ENCODE data around the gene DYNLT1.
"Not testable (repeated sequence)": the region's sequence is repeated elsewhere in the genome, so short reads cannot be mapped to it uniquely, and the experiment has no call there.

Gene DYNLT1

DNA sequence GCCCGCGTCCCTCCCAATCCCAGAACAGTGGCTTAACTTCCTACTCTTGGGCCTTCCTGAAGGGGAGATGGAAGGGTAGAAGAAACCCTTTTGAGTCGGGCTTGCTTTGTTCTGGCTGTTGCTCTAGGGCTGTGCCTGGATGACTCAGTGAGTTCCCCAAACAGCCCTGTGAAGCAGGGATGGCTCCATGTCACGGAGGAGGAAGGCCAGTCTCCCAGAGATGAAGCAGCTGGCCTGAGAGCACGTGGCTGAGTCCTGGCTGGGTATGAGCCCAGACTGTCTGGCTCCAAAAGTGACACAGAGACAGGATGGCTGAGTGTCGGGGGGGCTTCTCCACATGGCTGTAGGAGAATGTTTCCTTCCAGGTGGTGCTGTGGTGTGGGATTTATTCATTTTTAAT is 10.0 kb upstream of the DYNLT1 start:
- H3K36me3 ChIP-seq (ENCODE audit: insufficient read depth, low read length) = no peaks in the 10 kb centered on the region
- peaks cover 29% of the 10 kb centered on the region for H3K4me1 ChIP-seq (ENCODE audit: insufficient read depth, low read length)
- H3K9ac ChIP-seq (ENCODE audit: low read depth, low read length) = no peak overlapping the region
- H3K9me3 ChIP-seq (ENCODE audit: control insufficient read depth, insufficient read depth, low read length) = no peaks in the 10 kb centered on the region

GRCh38 chr6:158653577-158654354 is 9.2 kb upstream of the DYNLT1 start:
- Histone ChIP-seq H3K4me1 (ENCODE audit: insufficient read depth, low read length) (peaks cover 30% of the 10 kb centered on the region), H3K36me3 (ENCODE audit: insufficient read depth, low read length) (no peaks in the 10 kb centered on the region), H3K9me3 (ENCODE audit: control insufficient read depth, insufficient read depth, low read length) (no peaks in the 10 kb centered on the region), H3K9ac (ENCODE audit: low read depth, low read length) (no peak overlapping the region)

- not testable (repeated sequence) for H3K9me3 ChIP-seq (ENCODE audit: control insufficient read depth, insufficient read depth, low read length); H3K9ac ChIP-seq (ENCODE audit: low read depth, low read length); H3K36me3 ChIP-seq (ENCODE audit: insufficient read depth, low read length)
- H3K4me1 ChIP-seq (ENCODE audit: insufficient read depth, low read length) = peaks cover 30% of the 10 kb centered on the region
These were observed 7.6 kb upstream of the DYNLT1 start for GRCh38 chr6:158651981-158652737.

DNA sequence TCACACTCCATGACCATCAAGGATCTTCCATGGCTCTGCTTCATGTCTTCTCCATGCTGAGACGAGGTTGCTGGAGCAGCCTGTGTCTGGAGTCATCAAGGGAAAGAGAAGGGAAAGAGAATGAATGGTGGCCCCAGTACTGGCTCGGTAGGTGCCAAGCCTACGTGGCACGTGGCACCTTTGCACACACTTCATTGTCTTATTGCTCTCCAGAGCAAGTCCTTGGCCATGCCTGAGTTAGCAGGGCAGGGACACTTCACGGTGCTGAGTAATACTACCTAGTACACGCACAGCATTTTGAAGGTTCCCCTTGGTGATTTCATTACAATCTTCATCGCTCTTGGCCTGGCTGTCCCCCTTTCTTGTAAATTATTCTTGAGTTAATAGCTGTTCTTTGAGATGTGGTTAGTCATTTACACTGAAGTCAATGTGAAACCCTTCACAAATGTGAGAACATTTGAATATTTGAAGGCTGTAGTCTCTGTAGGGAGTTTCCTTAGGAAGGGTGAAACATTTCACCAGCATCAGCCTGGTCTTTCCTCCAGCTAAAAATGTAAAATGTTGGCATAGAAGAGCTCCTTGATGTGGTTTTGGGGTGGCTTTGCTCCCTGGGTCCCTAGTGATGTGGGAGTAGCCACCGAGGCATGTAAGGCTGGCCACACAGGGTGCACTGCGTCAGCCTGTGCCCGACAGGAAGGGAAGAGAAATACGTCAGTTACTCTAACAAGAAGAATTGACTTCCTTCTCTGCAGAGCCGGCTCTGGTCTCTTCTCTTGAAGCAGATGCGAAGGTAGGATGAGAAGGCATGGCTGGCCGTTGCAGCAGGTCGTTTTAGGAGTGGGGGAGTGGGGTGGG is 5.0 kb upstream of the DYNLT1 start, which contains the start of gene SYTL3:
Gene SYTL3, plus strand, starts transcription at position 766 of the 855 bp plus-strand sequence. CDS start 13,215 bp downstream, outside the sequence.
- Histone ChIP-seq H3K9ac (ENCODE audit: low read depth, low read length) (no peak within 1 kb of the TSS), H3K4me1 (ENCODE audit: insufficient read depth, low read length) (peaks cover 22% of the 10 kb centered on the region), H3K36me3 (ENCODE audit: insufficient read depth, low read length) (no peaks in the 10 kb centered on the region), H3K9me3 (ENCODE audit: control insufficient read depth, insufficient read depth, low read length) (no peaks in the 10 kb centered on the region)

GRCh38 chr6:158648682-158649131 is 4.2 kb upstream of the DYNLT1 start:
- H3K9ac ChIP-seq (ENCODE audit: low read depth, low read length) = no peak overlapping the region
- no peaks in the 10 kb centered on the region for H3K36me3 ChIP-seq (ENCODE audit: insufficient read depth, low read length)
- H3K4me1 ChIP-seq (ENCODE audit: insufficient read depth, low read length) = peaks cover 15% of the 10 kb centered on the region
- H3K9me3 ChIP-seq (ENCODE audit: control insufficient read depth, insufficient read depth, low read length) = no peaks in the 10 kb centered on the region

DNA sequence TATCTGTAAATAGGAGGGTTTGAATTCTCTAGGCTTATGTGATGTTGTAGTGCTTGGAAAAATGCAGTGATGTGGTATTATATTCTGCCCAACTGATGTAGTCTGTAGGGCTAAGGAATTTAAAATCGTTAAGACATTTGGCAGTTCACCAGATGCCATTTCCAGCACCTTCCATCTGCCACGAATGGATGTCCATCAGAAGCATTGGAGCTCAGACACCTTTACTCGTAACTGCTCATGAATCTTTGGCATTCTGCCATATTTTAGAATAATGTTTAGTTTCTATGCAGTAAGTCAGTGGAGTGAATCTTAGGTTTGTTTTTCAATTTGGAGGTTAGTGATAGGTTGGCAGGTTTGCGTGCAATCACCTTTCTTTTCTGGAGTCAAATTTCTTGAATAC is 3.0 kb upstream of the DYNLT1 start:
- Histone ChIP-seq H3K36me3 (ENCODE audit: insufficient read depth, low read length) (no peaks in the 10 kb centered on the region; the same call in 1 of the 2 replicates), H3K9ac (ENCODE audit: low read depth, low read length) (no peak overlapping the region)

DNA sequence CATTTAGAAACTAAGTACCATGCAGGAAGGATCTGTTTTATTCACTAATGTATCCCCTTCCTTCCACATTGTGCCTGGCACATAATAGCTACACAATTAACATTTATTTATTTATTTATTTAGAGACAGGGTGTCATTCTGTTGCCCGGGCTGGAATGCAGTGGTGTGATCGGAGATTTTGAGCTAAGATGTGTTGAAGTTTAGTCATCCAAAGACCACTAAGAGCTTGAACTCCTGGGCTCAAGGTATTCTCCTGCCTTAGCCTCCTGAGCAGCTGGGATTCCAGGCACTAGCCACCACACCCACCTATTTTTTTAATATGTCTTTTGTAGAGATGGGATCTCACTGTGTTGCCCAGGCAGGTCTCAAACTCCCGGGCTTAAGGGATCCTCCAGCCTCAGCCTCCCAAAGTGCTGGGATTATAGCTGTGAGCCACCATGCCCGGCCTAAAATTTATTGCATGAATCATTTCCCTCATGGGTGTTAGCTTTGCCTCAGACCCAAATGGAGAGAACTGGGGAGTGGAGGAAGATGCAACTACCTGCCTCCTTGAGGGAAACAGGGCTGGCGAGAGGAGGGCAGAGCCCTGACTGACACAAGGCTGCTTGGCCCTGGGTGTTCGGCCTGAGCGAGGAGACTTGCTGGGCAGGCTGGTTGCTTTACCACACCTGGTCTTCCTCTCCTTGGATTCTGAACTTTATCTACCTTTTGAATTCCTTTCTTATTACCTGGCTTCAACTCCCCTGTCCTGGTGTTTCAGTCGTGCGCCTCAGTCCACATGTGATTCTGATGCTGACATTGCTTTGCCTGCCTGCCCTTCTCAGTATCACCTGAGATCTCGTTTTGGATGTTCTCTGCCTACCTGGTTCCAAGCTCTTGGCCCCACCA is 1.7 kb upstream of the DYNLT1 start:
- Histone ChIP-seq H3K9ac (ENCODE audit: low read depth, low read length) (no peak overlapping the region), H3K9me3 (ENCODE audit: control insufficient read depth, insufficient read depth, low read length) (no peaks in the 10 kb centered on the region), H3K36me3 (ENCODE audit: insufficient read depth, low read length) (no peaks in the 10 kb centered on the region; the same call in 1 of the 2 replicates), H3K4me1 (ENCODE audit: insufficient read depth, low read length) (peaks cover 13% of the 10 kb centered on the region)

More for the DNA sequence above, 3.0 kb upstream of the DYNLT1 start:
- Histone ChIP-seq H3K9me3 (ENCODE audit: control insufficient read depth, insufficient read depth, low read length) (no peaks in the 10 kb centered on the region), H3K4me1 (ENCODE audit: insufficient read depth, low read length) (peaks cover 13% of the 10 kb centered on the region)

DNA sequence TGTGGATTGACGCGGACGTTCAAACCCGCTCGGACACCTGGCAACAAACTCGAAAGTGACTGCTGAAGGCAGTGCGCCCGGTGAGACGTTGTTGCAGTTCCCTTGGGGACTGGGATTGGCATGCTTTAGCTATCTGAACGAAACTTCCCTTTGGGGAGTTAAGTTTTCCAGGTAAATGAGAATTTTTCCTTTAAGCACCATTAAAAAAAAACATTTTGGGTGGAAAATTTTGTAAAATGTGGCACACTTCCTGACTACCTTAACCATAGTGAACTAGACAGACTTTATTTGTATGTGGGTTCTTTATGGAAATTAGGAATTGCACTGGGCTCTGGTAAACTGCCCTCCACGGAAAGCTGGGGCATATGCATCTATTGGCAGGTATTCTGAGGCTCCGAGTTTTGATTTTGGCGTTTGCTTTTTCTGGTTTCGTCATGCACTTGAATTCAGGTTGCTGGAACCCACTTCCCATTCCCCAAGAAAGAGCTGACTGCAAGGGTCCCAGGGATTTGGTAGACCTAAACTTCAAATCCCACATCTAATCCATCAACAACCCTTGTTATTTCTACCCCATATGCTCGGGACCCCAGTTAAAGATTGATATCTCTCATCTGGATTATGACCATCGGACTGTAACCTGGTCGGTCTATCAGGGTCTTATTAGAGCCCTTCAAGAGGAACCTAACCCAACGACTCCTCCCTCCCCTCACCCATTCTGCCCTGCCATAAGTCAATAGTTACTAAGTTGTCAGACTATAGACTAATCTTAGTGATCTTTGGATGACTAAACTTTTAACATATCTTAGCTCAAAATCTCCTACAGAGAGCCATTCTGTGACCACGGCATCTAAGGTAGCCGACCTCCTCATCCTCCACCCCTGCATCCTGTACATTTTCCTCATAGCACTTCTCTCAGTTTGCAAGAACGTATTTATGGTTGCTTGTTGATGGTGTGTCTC is 800 bp upstream of the DYNLT1 start:
- peak overlapping the region; percentile 93 for H3K9ac ChIP-seq (ENCODE audit: low read depth, low read length)
- peaks cover 13% of the 10 kb centered on the region for H3K4me1 ChIP-seq (ENCODE audit: insufficient read depth, low read length)
- H3K36me3 ChIP-seq (ENCODE audit: insufficient read depth, low read length) = no peaks in the 10 kb centered on the region; the same call in 1 of the 2 replicates
- no peaks in the 10 kb centered on the region for H3K9me3 ChIP-seq (ENCODE audit: control insufficient read depth, insufficient read depth, low read length)

- Histone ChIP-seq H3K36me3 (ENCODE audit: insufficient read depth, low read length) (no peaks in the 10 kb centered on the region; the same call in 1 of the 2 replicates), H3K4me1 (ENCODE audit: insufficient read depth, low read length) (peaks cover 5% of the 10 kb centered on the region), H3K9ac (ENCODE audit: low read depth, low read length) (peak overlapping the region; percentile 93), H3K9me3 (ENCODE audit: control insufficient read depth, insufficient read depth, low read length) (no peaks in the 10 kb centered on the region)
These were observed 710 bp downstream of the DYNLT1 start for GRCh38 chr6:158643836-158644230.

DNA sequence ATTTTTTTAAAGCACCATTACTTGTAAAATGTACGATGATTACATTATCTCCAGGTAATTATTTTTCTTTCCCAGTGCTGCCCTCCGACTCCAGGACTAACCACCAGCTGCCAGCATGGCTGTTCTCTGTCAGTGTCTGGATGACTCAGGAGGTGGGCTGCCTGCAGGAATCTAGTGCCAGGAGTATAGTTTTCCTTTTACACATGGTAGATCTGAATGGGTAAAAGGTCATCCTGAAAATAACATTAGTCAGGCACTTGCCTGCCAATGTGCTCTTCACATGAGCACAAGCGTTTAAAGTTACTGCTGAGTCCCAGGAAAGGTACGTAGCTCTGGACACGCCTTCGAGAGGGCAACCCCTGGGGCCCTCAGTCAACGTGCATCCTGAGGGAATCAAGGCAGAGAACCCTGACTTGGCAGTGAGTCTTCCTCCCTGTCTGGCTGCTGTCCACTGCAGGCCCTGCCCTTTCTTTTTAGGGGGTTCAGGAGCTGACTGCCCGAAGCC is 2.4 kb downstream of the DYNLT1 start:
- Histone ChIP-seq H3K9ac (ENCODE audit: low read depth, low read length) (no peak overlapping the region), H3K36me3 (ENCODE audit: insufficient read depth, low read length) (no peaks in the 10 kb centered on the region; the same call in 1 of the 2 replicates), H3K4me1 (ENCODE audit: insufficient read depth, low read length) (peaks cover 5% of the 10 kb centered on the region), H3K9me3 (ENCODE audit: control insufficient read depth, insufficient read depth, low read length) (no peaks in the 10 kb centered on the region)

GRCh38 chr6:158640519-158640918 is 4.0 kb downstream of the DYNLT1 start:
- no peak overlapping the region for H3K9ac ChIP-seq (ENCODE audit: low read depth, low read length)
- H3K4me1 ChIP-seq (ENCODE audit: insufficient read depth, low read length) = peaks cover 5% of the 10 kb centered on the region
- H3K9me3 ChIP-seq (ENCODE audit: control insufficient read depth, insufficient read depth, low read length) = no peaks in the 10 kb centered on the region
- no peaks in the 10 kb centered on the region; the same call in 1 of the 2 replicates for H3K36me3 ChIP-seq (ENCODE audit: insufficient read depth, low read length)

- no peak overlapping the region for H3K9ac ChIP-seq (ENCODE audit: low read depth, low read length)
- peaks cover 3% of the 10 kb centered on the region for H3K36me3 ChIP-seq (ENCODE audit: insufficient read depth, low read length)
- H3K4me1 ChIP-seq (ENCODE audit: insufficient read depth, low read length) = peaks cover 5% of the 10 kb centered on the region
These were observed 5.5 kb downstream of the DYNLT1 start for GRCh38 chr6:158639056-158639455.

More at GRCh38 chr6:158639056-158639455, 5.5 kb downstream of the DYNLT1 start:
- H3K9me3 ChIP-seq (ENCODE audit: control insufficient read depth, insufficient read depth, low read length) = no peaks in the 10 kb centered on the region
